Urinary bladder (tissue), 4 donors: ENCODE data around the gene ANKH. TPM values are rescaled to one million over a fixed set of nuclear protein-coding genes. Genes with fewer than 3 reads are reported as not detected.

ENCODE experiments used
- DNase-seq: peaks from one replicate; pipeline ENCODE4 v3.0.0-alpha.2; 2015; ENCODE audit errors: extremely low spot score
- H3K27ac ChIP-seq: one replicate; pipeline ENCODE4 v1.5.1; 2013; ENCODE audit warnings: low read depth, mild to moderate bottlenecking, moderate library complexity
- H3K36me3 ChIP-seq: one replicate; pipeline ENCODE4 v1.6.1; 2013; ENCODE audit warnings: mild to moderate bottlenecking, moderate library complexity; ENCODE audit not compliant: insufficient read depth
- H3K4me1 ChIP-seq: one replicate; pipeline ENCODE4 v1.6.1; 2013; ENCODE audit warnings: mild to moderate bottlenecking, moderate library complexity; ENCODE audit not compliant: insufficient read depth
- H3K4me3 ChIP-seq: one replicate; pipeline ENCODE4 v1.5.1; 2013; ENCODE audit warnings: low read depth, low read length
- WGBS: extraction: QIAGEN DNeasy Blood & Tissue Kit; methylation state at CpG from one replicate; pipeline ENCODE4 v1.1.7; 2013; 5-methylcytosine and 5-hydroxymethylcytosine counted together
- polyA plus RNA-seq: library from polyadenylated mRNA; stranded (reverse); fragments of 200-250 nt; gene quantifications from one replicate; pipeline ENCODE4 v1.2.3, GENCODE V29; 2013
- total RNA-seq: library from RNA; depleted of rRNA; stranded (reverse); fragments of >200 nt; gene quantifications from one replicate; pipeline ENCODE4 v1.2.3, GENCODE V29; 2014
- donor health status: healthy with polysubstance abuse.
- donor health status: healthy.

The ANKH gene
- total and polyA plus RNA-seq, 2 donors = 18.1 to 23.0 TPM

DNA sequence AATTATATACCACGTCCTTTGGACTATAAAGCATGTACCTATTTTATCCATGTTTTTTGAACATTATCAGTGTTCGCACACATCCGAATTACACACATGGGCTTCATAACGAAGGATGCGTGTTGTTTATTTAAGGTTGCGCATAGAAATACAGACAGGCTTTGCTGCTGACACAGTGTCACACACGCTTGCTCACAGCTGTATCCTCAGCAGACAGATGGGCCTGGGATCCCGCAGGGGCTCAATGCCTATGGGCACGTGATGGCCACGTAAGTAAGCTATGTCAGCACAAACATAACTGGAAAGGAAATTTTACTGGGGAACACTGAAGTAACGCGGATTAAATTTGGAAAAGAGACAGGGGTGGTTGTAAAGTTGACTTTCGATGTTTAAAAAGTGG, 130.4 kb downstream of the ANKH start:
- Histone ChIP-seq H3K27ac (no peak overlapping the region), H3K4me1 (no peaks in the 10 kb centered on the region), H3K36me3 (no peaks in the 10 kb centered on the region), H3K4me3 (no peak overlapping the region)
- WGBS = 86% methylated on average over 13 of the region's 13 CpGs
- DNase-seq = no peak

GRCh38 chr5:14739981-14740380, 131.6 kb downstream of the ANKH start:
- 84% methylated on average over 5 of the region's 5 CpGs for WGBS
- Histone ChIP-seq H3K4me3 (no peak overlapping the region), H3K27ac (no peak overlapping the region), H3K36me3 (no peaks in the 10 kb centered on the region), H3K4me1 (no peaks in the 10 kb centered on the region)
- DNase-seq = no peak

DNA sequence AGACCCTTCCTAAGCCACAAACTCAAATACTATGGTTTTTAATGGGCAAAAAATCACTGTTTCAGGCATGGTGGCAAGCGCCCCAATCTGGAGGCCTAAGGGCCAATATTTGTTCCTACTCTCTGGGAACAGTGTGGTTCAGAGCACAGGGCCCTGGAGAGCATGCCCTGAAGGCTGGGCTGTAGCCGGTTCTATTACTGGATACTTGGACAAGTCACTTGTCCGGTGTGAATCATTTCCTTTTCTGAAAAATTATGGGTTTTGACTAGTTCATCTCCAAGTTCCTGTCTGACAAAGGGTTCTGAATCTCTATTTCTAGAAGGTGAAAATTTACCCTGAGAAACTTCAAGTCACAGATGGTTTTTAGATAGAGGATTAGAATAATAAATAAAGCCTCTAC, 132.0 kb downstream of the ANKH start:
- Histone ChIP-seq H3K36me3 (no peaks in the 10 kb centered on the region), H3K4me3 (no peak overlapping the region), H3K27ac (no peak overlapping the region), H3K4me1 (no peaks in the 10 kb centered on the region)
- no peak for DNase-seq
- 75% methylated on average over 3 of the region's 3 CpGs for WGBS

DNA sequence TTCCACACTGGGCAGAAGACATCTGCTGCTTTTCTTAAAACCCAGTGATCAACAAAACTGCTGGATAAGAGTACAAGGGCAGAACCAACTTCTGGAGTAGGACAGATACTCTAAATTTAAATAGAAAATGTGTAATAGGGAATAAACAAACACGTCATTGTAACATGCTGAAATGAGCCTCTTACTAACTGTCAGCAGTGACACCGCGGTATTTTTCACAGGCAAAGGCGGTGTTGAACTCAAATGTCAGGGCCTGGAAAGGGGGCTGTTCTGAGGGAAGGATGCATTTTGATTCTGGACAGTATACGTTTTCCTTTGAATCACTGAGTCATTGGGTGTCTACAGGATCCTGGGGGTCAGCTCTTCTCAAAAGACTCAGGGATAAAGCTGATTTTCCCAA, 133.5 kb downstream of the ANKH start:
- no peaks in the 10 kb centered on the region for H3K36me3 ChIP-seq
- DNase-seq = no peak
- WGBS = 90% methylated on average over 5 of the region's 5 CpGs
- no peaks in the 10 kb centered on the region for H3K4me1 ChIP-seq
- no peak overlapping the region for H3K4me3 ChIP-seq
- no peak overlapping the region for H3K27ac ChIP-seq

GRCh38 chr5:14737291-14737690, 134.3 kb downstream of the ANKH start:
- no peak overlapping the region for H3K4me3 ChIP-seq
- H3K4me1 ChIP-seq = no peaks in the 10 kb centered on the region
- WGBS = 95% methylated on average over 10 of the region's 10 CpGs
- DNase-seq = no peak
- no peaks in the 10 kb centered on the region for H3K36me3 ChIP-seq
- no peak overlapping the region for H3K27ac ChIP-seq

DNA sequence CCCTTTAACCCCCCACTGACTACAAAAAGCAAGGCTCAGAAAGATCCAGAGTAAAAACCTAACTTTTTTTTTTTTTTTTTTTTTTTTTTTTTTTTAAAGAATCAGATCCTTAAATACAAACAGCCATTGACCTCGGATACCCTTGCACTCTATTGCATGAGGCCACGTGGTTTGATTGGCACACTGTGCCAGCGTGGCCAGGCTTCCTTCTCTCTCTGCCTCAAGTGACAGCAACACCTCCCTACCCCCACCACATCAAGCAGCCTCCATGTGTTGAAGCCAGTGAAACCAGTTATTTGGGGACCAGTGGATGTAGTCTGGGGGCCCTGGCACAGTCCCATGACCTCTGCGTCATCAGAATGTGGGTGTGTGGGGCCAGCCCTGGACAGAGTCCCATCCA, 135.6 kb downstream of the ANKH start:
- DNase-seq = no peak
- H3K4me3 ChIP-seq = no peak overlapping the region
- no peak overlapping the region for H3K27ac ChIP-seq
- no peaks in the 10 kb centered on the region for H3K4me1 ChIP-seq
- no peaks in the 10 kb centered on the region for H3K36me3 ChIP-seq
- 92% methylated on average over 4 of the region's 4 CpGs for WGBS

- Histone ChIP-seq H3K4me1 (no peaks in the 10 kb centered on the region), H3K36me3 (no peaks in the 10 kb centered on the region), H3K27ac (no peak overlapping the region), H3K4me3 (no peak overlapping the region)
- DNase-seq = no peak
- 94% methylated on average over 13 of the region's 13 CpGs for WGBS
These were observed 137.2 kb downstream of the ANKH start for GRCh38 chr5:14734396-14734795.

GRCh38 chr5:14733661-14734060, 137.9 kb downstream of the ANKH start:
- Histone ChIP-seq H3K27ac (no peak overlapping the region), H3K4me3 (no peak overlapping the region), H3K36me3 (no peaks in the 10 kb centered on the region), H3K4me1 (no peaks in the 10 kb centered on the region)
- 95% methylated on average over 16 of the region's 16 CpGs for WGBS
- no peak for DNase-seq

DNA sequence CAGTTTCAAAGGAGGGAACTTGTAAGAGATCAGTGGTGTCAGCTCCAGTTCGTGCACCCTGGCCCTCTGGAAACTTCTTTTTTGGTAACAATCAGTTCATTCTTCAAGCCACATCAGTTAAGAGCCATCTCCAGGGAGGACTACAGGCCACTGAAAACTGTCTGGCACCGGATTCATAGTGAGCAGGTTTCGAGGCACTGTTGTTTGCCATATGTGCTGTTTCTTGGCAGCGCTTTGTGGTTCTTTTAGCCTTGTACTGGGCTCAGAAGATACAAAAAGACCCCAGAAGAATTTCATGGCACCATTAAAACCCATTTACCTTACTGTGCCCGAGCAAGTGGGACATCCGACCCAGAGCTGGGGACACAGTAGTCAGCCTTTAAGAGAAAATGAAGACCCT, 138.6 kb downstream of the ANKH start:
- WGBS = 95% methylated on average over 6 of the region's 6 CpGs
- Histone ChIP-seq H3K27ac (no peak overlapping the region), H3K36me3 (no peaks in the 10 kb centered on the region), H3K4me1 (no peaks in the 10 kb centered on the region), H3K4me3 (no peak overlapping the region)
- DNase-seq = no peak

DNA sequence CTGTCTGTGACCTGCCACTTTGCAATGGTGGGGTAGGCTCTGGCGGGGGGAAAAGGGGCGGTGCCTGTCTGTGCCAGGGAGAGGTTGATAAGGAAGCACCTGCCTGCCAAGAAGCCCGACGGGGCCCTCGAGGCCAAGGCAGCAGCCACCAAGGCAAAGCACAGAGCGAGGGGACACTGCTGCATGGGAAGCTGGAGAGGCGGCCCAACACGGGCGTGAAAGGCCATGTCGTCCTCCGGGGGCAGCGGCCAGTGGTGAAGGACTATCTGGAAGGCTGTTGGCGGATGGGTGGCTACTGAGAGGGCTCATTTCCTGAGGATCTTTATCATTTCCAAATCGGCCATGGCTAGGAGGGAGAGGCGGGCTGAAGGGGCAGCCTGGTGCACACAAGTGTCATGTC, 140.7 kb downstream of the ANKH start:
- Histone ChIP-seq H3K4me3 (no peak overlapping the region), H3K36me3 (no peaks in the 10 kb centered on the region), H3K4me1 (no peaks in the 10 kb centered on the region), H3K27ac (no peak overlapping the region)
- WGBS = 90% methylated on average over 15 of the region's 15 CpGs
- DNase-seq = no peak

DNA sequence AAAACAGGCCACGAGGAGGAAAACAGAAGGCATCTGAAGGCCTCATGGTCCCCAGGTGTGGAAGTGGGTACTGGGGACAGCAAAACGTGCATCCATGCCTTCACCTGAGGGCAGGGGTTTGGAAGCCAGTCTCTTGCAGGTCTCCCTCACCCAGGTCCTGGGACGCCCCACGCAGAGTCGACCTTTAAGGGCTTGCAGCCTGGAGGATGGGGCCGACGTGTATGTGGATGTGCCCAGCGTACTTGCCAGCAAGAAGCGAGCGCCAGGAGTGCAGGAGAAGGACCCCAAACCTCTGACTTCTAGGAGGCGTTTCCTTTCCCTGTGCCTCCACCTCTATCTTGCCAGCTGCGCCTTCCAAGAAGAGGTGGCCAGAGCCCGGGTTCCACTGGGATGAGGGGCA, 141.1 kb downstream of the ANKH start:
- H3K4me1 ChIP-seq = no peaks in the 10 kb centered on the region
- no peak overlapping the region for H3K4me3 ChIP-seq
- H3K27ac ChIP-seq = no peak overlapping the region
- H3K36me3 ChIP-seq = no peaks in the 10 kb centered on the region
- WGBS = 94% methylated on average over 13 of the region's 13 CpGs
- DNase-seq = no peak

- Histone ChIP-seq H3K4me1 (no peaks in the 10 kb centered on the region), H3K36me3 (no peaks in the 10 kb centered on the region), H3K4me3 (no peak overlapping the region), H3K27ac (no peak overlapping the region)
- DNase-seq = no peak
- 92% methylated on average over 18 of the region's 18 CpGs for WGBS
These were observed 141.9 kb downstream of the ANKH start for GRCh38 chr5:14729448-14730385.

GRCh38 chr5:14728459-14728938, 143.1 kb downstream of the ANKH start:
- 82% methylated on average over 15 of the region's 15 CpGs for WGBS
- no peaks in the 10 kb centered on the region for H3K36me3 ChIP-seq
- H3K4me3 ChIP-seq = no peak overlapping the region
- no peak for DNase-seq
- H3K4me1 ChIP-seq = no peaks in the 10 kb centered on the region
- no peak overlapping the region for H3K27ac ChIP-seq

DNA sequence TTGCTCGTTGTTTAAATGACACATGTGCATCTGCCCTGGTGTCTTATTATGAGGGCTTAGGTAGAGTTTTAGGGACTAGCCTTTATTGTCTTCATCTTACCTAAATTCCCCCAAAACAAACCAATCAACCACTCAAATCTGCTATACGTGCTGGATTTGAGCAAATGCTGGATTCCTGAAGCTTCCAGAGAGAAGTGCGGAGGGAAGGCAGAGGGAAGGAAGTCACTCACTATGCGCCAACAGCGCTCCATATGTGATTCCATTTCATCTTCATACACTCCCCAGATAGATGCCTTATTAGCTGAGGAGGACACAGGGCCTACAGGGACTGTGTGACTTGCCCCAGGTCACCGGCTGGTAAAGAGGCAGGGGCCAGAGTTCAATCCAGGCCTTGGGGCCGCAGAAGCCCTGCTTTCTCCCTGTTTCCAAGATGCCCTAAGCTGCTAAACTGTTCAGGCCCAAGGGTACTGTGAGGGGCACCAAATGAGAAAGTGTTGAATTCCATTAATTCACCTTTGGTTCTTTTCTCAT, 143.6 kb downstream of the ANKH start:
- Histone ChIP-seq H3K36me3 (no peaks in the 10 kb centered on the region), H3K27ac (no peak overlapping the region), H3K4me3 (no peak overlapping the region), H3K4me1 (no peaks in the 10 kb centered on the region)
- WGBS = 85% methylated on average over 7 of the region's 7 CpGs
- DNase-seq = no peak
